PC-9 (cell line): ENCODE measurements around the gene LRRC47. TPM values are rescaled to one million over a fixed set of nuclear protein-coding genes. Genes with fewer than 3 reads are reported as not detected.

Experiments used
- BruUV-seq: library from RNA; stranded (reverse); fragments of 400-500 nt; replicated peaks from 2 replicates; lab custom pipeline; 2021; lab: Mats Ljungman, UMichigan
- CTCF ChIA-PET: fragments of 300-600 bp; sonication (Branson Sonifier 250); formaldehyde crosslinking; loops from one replicate; lab custom pipeline; 2022; ENCODE audit warnings: antibody characterized with exemption; lab: Charles Lee
- POLR2A ChIA-PET: fragments of 300-600 bp; sonication (Branson Sonifier 250); formaldehyde crosslinking; loops from one replicate; lab custom pipeline; 2022; ENCODE audit warnings: antibody characterized with exemption; ENCODE audit not compliant: unreplicated experiment; lab: Charles Lee
- DNase-seq, 2 experiments: peaks; one replicate each; pipeline versions ENCODE4 v3.0.0 to v3.0.0-alpha.2; 2015 to 2022; ENCODE audit warnings: mixed read lengths in 1 of 2
- H2AFZ ChIP-seq: fragments of 200-600 bp; sonication (generic); 2 replicates; pipeline ENCODE4 v1.8.1; 2017; ENCODE audit warnings: antibody characterized with exemption
- H3F3A ChIP-seq: fragments of 200-600 bp; sonication (generic); 2 replicates; pipeline ENCODE4 v1.8.1; 2017; ENCODE audit warnings: antibody characterized with exemption, mild to moderate bottlenecking, low read depth; ENCODE audit not compliant: insufficient read depth
- H3K27ac ChIP-seq: fragments of 200-600 bp; sonication (generic); 2 replicates; pipeline ENCODE4 v1.6.1; 2016; ENCODE audit warnings: mixed run types
- H3K27me3 ChIP-seq: fragments of 200-600 bp; sonication (generic); 2 replicates; pipeline ENCODE4 v1.6.1; 2016; ENCODE audit warnings: low read depth, mixed run types; ENCODE audit not compliant: insufficient read depth
- H3K36me3 ChIP-seq: fragments of 200-600 bp; sonication (generic); 2 replicates; pipeline ENCODE4 v1.6.1; 2016; ENCODE audit warnings: low read depth, mixed run types
- H3K4me1 ChIP-seq: fragments of 200-600 bp; sonication (generic); replicated peaks from 2 replicates; pipeline ENCODE4 v1.6.1; 2016; ENCODE audit warnings: mixed run types; ENCODE audit not compliant: insufficient read depth
- H3K4me2 ChIP-seq: fragments of 200-600 bp; sonication (generic); 2 replicates; pipeline ENCODE4 v1.6.1; 2017; ENCODE audit warnings: mixed run types
- H3K4me3 ChIP-seq: fragments of 200-600 bp; sonication (generic); 2 replicates; pipeline ENCODE4 v1.6.1; 2016; ENCODE audit warnings: mixed run types
- H3K79me2 ChIP-seq: fragments of 200-600 bp; sonication (generic); 2 replicates; pipeline ENCODE4 v1.6.1; 2017; ENCODE audit warnings: low read depth, mixed run types
- H3K9me2 ChIP-seq: fragments of 200-600 bp; sonication (generic); 2 replicates; pipeline ENCODE4 v1.8.1; 2017; ENCODE audit warnings: mild to moderate bottlenecking; ENCODE audit not compliant: insufficient read depth
- H3K9me3 ChIP-seq: fragments of 200-600 bp; sonication (generic); 2 replicates; pipeline ENCODE4 v1.8.1; 2016; ENCODE audit warnings: low read depth; ENCODE audit not compliant: insufficient read depth
- H4K20me1 ChIP-seq: fragments of 200-600 bp; sonication (generic); 2 replicates; pipeline ENCODE4 v1.8.1; 2017; ENCODE audit not compliant: insufficient read depth
- CTCF ChIP-seq: fragments of 200-600 bp; sonication (generic); conservative IDR thresholded peaks from 2 replicates; pipeline ENCODE4 v1.6.1; 2017; ENCODE audit warnings: mixed run types, antibody characterized with exemption, mild to moderate bottlenecking, moderate library complexity
- EZH2 ChIP-seq: fragments of 200-600 bp; sonication (generic); IDR thresholded peaks from 2 replicates; pipeline ENCODE4 v1.8.0; 2017; ENCODE audit warnings: antibody characterized with exemption, low read depth
- intact Hi-C: fragments of 100-400 bp; cut with micrococcal nuclease; formaldehyde crosslinking; loops from one replicate; pipeline ENCODE4 v1.10.0; 2022; ENCODE audit not compliant: unreplicated experiment
- total RNA-seq: library from RNA; stranded (reverse); gene quantifications from 2 replicates; pipeline ENCODE4 v1.2.3, GENCODE V29; 2021

LRRC47 gene
- total RNA-seq, 1 experiment from 2014 or later, result 34.2 TPM

GRCh38 chr1:3783651-3784474 is 12.4 kb downstream of the LRRC47 start:
- H3K4me2 ChIP-seq, result no peak overlapping the region
- H3K9me2 ChIP-seq, result no peaks in the 10 kb centered on the region
- no peak for DNase-seq
- H3K9me3 ChIP-seq, result no peaks in the 10 kb centered on the region
- H4K20me1 ChIP-seq, result peaks cover 20% of the 10 kb centered on the region
- H3K79me2 ChIP-seq, result no peaks in the 10 kb centered on the region
- intact Hi-C loops, result no loop called here
- H3K36me3 ChIP-seq, result peaks cover 28% of the 10 kb centered on the region
- H3K27ac ChIP-seq, result no peak overlapping the region
- H3K4me3 ChIP-seq, result no peak overlapping the region
- ChIA-PET CTCF (no interaction called here), POLR2A (no interaction called here)
- no peaks in the 10 kb centered on the region for H3K27me3 ChIP-seq
- no peak for TF ChIP-seq EZH2
- no peak for TF ChIP-seq CTCF
- H2AFZ ChIP-seq, result no peak overlapping the region
- H3K4me1 ChIP-seq, result no peaks in the 10 kb centered on the region
- no peaks in the 10 kb centered on the region; the same call in 1 of the 2 replicates for H3F3A ChIP-seq
- no TSS peak for BruUV-seq

GRCh38 chr1:3780901-3781300 is 15.4 kb downstream of the LRRC47 start:
- DNase-seq, result no peak
- no peaks in the 10 kb centered on the region for H3K9me2 ChIP-seq
- POLR2A ChIA-PET, result no interaction called here
- no peaks in the 10 kb centered on the region for H3K9me3 ChIP-seq
- TF ChIP-seq EZH2 (no peak), CTCF (no peak)
- H3K79me2 ChIP-seq, result no peaks in the 10 kb centered on the region
- H3K27me3 ChIP-seq, result no peaks in the 10 kb centered on the region
- H3K4me3 ChIP-seq, result no peak overlapping the region
- H3K36me3 ChIP-seq, result peaks cover 25% of the 10 kb centered on the region
- H3K27ac ChIP-seq, result no peak overlapping the region
- no peak overlapping the region for H3K4me2 ChIP-seq
- intact Hi-C loops, result no loop called here
- no TSS peak for BruUV-seq
- no peaks in the 10 kb centered on the region for H3K4me1 ChIP-seq
- H3F3A ChIP-seq, result no peaks in the 10 kb centered on the region; the same call in 1 of the 2 replicates
- CTCF ChIA-PET, result no interaction called here
- peaks cover 3% of the 10 kb centered on the region; the same call in 1 of the 2 replicates for H4K20me1 ChIP-seq
- H2AFZ ChIP-seq, result no peak overlapping the region

DNA sequence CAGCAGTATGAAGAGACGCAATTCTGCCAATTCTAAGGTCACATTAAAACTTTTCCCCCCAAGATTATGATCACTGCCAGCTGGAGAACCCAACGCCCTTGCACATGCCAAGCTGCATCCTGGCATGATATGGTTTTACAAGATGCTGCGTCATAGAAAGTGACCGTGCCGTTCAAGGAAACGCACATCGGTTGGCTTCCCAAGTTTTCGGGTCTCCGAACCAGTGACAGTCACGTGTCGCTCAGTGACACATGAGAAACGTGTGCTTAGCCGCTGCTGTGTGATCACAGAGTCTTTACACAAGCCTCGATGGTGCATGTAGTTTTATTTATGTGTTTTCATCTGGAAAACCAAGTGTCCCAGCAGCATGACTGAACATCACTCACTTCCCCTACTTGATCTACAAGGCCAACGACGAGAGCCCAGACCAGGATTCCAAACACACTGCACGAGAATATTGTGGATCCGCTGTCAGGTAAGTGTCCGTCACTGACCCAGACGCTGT is 16.3 kb downstream of the LRRC47 start:
- CTCF ChIA-PET, result no interaction called here
- Histone ChIP-seq H3K4me3 (no peak overlapping the region), H2AFZ (no peak overlapping the region), H4K20me1 (peaks cover 6% of the 10 kb centered on the region), H3K36me3 (peaks cover 18% of the 10 kb centered on the region; the same call in 1 of the 2 replicates), H3K9me3 (no peaks in the 10 kb centered on the region), H3K79me2 (no peaks in the 10 kb centered on the region), H3K4me2 (no peak overlapping the region), H3K4me1 (no peaks in the 10 kb centered on the region), H3F3A (no peaks in the 10 kb centered on the region), H3K27me3 (no peaks in the 10 kb centered on the region), H3K27ac (no peak overlapping the region), H3K9me2 (no peaks in the 10 kb centered on the region)
- no TSS peak for BruUV-seq
- intact Hi-C loops, result loop anchor here (10.0 kb wide), 1 partner anchor 1775 kb away; no protein-coding TSS in a partner anchor
- TF ChIP-seq CTCF, result no peak
- POLR2A ChIA-PET, result no interaction called here
- DNase-seq, result no peak
